HepG2 (cell line): Measurements from ENCODE around the gene MRM3.

Source experiments
- BRCA1 ChIP-seq: sonication (generic); formaldehyde crosslinking; IDR thresholded peaks from 2 replicates; pipeline ENCODE4 v1.4.0; 2020; ENCODE audit warnings: missing genetic modification reagents
- CREM ChIP-seq, 2 experiments: sonication (generic) in 1 of 2; formaldehyde crosslinking in 1 of 2; IDR thresholded peaks; 2 replicates each; pipeline versions ENCODE4 v1.4.0 to v1.6.1; 2016 to 2020; ENCODE audit warnings: antibody characterized with exemption in 1 of 2, mild to moderate bottlenecking in 1 of 2, missing genetic modification reagents in 1 of 2
- EZH2 ChIP-seq: conservative IDR thresholded peaks from 2 replicates; pipeline ENCODE4 v1.6.1; 2012; ENCODE audit warnings: mild to moderate bottlenecking, low read depth, low read length, moderate library complexity
- FOXM1 ChIP-seq: sonication (generic); formaldehyde crosslinking; IDR thresholded peaks from 2 replicates; pipeline ENCODE4 v1.5.0; 2020; ENCODE audit warnings: missing genetic modification reagents
- HMGA1 ChIP-seq: sonication (generic); formaldehyde crosslinking; conservative IDR thresholded peaks from 2 replicates; pipeline ENCODE4 v1.4.0; 2020; ENCODE audit warnings: missing genetic modification reagents
- HNF4G ChIP-seq, 2 experiments: sonication (generic) in 1 of 2; formaldehyde crosslinking in 1 of 2; IDR thresholded peaks; 2 replicates each; pipeline versions ENCODE4 v1.4.0 to v1.6.1; 2011 to 2020; ENCODE audit warnings: borderline replicate concordance in 2 of 2, low read depth in 2 of 2, mild to moderate bottlenecking in 2 of 2, low read length in 1 of 2, missing genetic modification reagents in 1 of 2, moderate library complexity in 1 of 2
- NR1H2 ChIP-seq: sonication (generic); formaldehyde crosslinking; IDR thresholded peaks from 2 replicates; pipeline ENCODE4 v1.8.1; 2022; ENCODE audit warnings: low read depth, missing genetic modification reagents, borderline replicate concordance
- YEATS2 ChIP-seq: sonication (generic); formaldehyde crosslinking; IDR thresholded peaks from 2 replicates; pipeline ENCODE4 v1.4.0; 2020; ENCODE audit warnings: missing genetic modification reagents, borderline replicate concordance
- ZBTB7A ChIP-seq: sonication (generic); formaldehyde crosslinking; IDR thresholded peaks from 2 replicates; pipeline ENCODE4 v1.8.0; 2022; ENCODE audit warnings: mild to moderate bottlenecking, missing genetic modification reagents
- TF ChIP-seq, protein P1 (sequence below): sonication (generic); formaldehyde crosslinking; IDR thresholded peaks from 2 replicates; pipeline ENCODE4 v1.5.0; 2020; ENCODE audit warnings: mild to moderate bottlenecking, missing genetic modification reagents, moderate library complexity

- TF ChIP-seq NR1H2 (CRISPR knock-in tag) (no peak), FOXM1 (CRISPR knock-in tag) (no peak), HMGA1 (CRISPR knock-in tag) (no peak), YEATS2 (no peak), ZBTB7A (CRISPR knock-in tag) (no peak), CREM (IDR thresholded peaks at IDR 0.05) (no peak), CREM (CRISPR knock-in tag; IDR thresholded peaks at IDR 0.05) (no peak), HNF4G (IDR thresholded peaks at IDR 0.05; ENCODE audit: borderline replicate concordance, low read depth, low read length) (no peak), HNF4G (CRISPR knock-in tag; IDR thresholded peaks at IDR 0.05; ENCODE audit: borderline replicate concordance, low read depth) (no peak), BRCA1 (no peak), EZH2 (no peak)
- TF ChIP-seq, protein P1, sequence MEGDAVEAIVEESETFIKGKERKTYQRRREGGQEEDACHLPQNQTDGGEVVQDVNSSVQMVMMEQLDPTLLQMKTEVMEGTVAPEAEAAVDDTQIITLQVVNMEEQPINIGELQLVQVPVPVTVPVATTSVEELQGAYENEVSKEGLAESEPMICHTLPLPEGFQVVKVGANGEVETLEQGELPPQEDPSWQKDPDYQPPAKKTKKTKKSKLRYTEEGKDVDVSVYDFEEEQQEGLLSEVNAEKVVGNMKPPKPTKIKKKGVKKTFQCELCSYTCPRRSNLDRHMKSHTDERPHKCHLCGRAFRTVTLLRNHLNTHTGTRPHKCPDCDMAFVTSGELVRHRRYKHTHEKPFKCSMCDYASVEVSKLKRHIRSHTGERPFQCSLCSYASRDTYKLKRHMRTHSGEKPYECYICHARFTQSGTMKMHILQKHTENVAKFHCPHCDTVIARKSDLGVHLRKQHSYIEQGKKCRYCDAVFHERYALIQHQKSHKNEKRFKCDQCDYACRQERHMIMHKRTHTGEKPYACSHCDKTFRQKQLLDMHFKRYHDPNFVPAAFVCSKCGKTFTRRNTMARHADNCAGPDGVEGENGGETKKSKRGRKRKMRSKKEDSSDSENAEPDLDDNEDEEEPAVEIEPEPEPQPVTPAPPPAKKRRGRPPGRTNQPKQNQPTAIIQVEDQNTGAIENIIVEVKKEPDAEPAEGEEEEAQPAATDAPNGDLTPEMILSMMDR = no peak
These were observed 20.3 kb downstream of the MRM3 start for GRCh38 chr17:802481-802880.
